ENCODE results near the gene CACNA2D1. TPM values are rescaled to one million over a fixed set of nuclear protein-coding genes. Genes with fewer than 3 reads are reported as not detected.

Gene CACNA2D1
- total RNA-seq, 1 experiment from 2014 or later: 0.27 TPM

DNA sequence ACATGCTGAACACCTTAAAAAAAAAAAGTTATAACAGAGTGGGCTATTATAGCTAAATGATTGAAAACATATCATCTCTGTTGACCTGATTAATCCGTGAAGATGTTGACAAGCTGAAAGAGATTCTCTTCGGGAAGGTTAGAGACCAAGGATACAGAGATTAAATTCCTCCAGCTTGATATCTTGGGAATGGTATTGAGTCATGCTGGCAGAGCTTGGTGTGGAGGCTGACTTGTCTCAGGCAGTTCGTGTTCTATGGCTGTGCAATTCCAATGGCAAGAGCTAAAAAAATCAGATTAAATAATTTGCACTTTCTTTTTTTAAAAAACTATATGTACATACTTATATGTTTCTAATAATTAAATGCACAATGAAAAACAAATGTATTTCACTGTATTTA is 24.9 kb upstream of the CACNA2D1 start:
- H4K20me1 ChIP-seq (ENCODE audit: insufficient read depth): no peaks in the 10 kb centered on the region
- no peaks in the 10 kb centered on the region for H3K27me3 ChIP-seq (ENCODE audit: insufficient read depth, low read length)
- H3K9me3 ChIP-seq (ENCODE audit: control insufficient read depth in 1 of 2, insufficient read depth in 1 of 2, low read depth in 1 of 2, low read length in 2 of 2): no peaks in the 10 kb centered on the region; a peak in 1 of 4 replicates
- H2AFZ ChIP-seq (ENCODE audit: low read depth, low read length, poor library complexity, severe bottlenecking): no peak overlapping the region
- H3K9me2 ChIP-seq (ENCODE audit: insufficient read depth): no peaks in the 10 kb centered on the region; the same call in 1 of the 2 replicates
- ATAC-seq (no peak), DNase-seq (ENCODE audit: low read depth, low spot score) (no peak)
- intact Hi-C loops (cut with micrococcal nuclease): no loop called here
- no peak overlapping the region for H3K9ac ChIP-seq (ENCODE audit: low read length)
- no peak overlapping the region for H3K4me3 ChIP-seq (replicated peaks in 1 of 2; ENCODE audit: low read depth in 1 of 2, low read length in 2 of 2)
- no peak overlapping the region for H3K4me2 ChIP-seq (ENCODE audit: low read length)
- no peaks in the 10 kb centered on the region for H3K4me1 ChIP-seq (ENCODE audit: control insufficient read depth in 1 of 2, insufficient read depth in 2 of 2, low read length in 2 of 2)
- H3K27ac ChIP-seq (ENCODE audit: low read depth, low read length): no peak overlapping the region
- TF ChIP-seq EZH2phosphoT487 (IDR thresholded peaks at IDR 0.05; ENCODE audit: borderline replicate concordance): no peak
- TF ChIP-seq ELF1 (IDR thresholded peaks at IDR 0.05; ENCODE audit: borderline replicate concordance, low read depth): no peak
- no peak for TF ChIP-seq CEBPB (IDR thresholded peaks at IDR 0.05; ENCODE audit: low read depth)
- TF ChIP-seq ATF3 (IDR thresholded peaks at IDR 0.05): no peak
- TF ChIP-seq, protein P1, sequence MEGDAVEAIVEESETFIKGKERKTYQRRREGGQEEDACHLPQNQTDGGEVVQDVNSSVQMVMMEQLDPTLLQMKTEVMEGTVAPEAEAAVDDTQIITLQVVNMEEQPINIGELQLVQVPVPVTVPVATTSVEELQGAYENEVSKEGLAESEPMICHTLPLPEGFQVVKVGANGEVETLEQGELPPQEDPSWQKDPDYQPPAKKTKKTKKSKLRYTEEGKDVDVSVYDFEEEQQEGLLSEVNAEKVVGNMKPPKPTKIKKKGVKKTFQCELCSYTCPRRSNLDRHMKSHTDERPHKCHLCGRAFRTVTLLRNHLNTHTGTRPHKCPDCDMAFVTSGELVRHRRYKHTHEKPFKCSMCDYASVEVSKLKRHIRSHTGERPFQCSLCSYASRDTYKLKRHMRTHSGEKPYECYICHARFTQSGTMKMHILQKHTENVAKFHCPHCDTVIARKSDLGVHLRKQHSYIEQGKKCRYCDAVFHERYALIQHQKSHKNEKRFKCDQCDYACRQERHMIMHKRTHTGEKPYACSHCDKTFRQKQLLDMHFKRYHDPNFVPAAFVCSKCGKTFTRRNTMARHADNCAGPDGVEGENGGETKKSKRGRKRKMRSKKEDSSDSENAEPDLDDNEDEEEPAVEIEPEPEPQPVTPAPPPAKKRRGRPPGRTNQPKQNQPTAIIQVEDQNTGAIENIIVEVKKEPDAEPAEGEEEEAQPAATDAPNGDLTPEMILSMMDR (IDR thresholded peaks at IDR 0.05 in 2 of 3, conservative IDR thresholded peaks at IDR 0.05 in 1 of 3; ENCODE audit: borderline replicate concordance in 1 of 3, insufficient read depth in 1 of 3, low read depth in 2 of 3, low read length in 2 of 3): no peak
- TF ChIP-seq TCF7L2 (IDR thresholded peaks at IDR 0.05; ENCODE audit: borderline replicate concordance, extremely low read depth, insufficient read depth, insufficient read length): no peak
- TF ChIP-seq POLR2A (IDR thresholded peaks at IDR 0.05; ENCODE audit: borderline replicate concordance, extremely low read depth, insufficient read depth, insufficient read length): no peak
- TF ChIP-seq EGR1 (IDR thresholded peaks at IDR 0.05; ENCODE audit: low read depth): no peak
- TF ChIP-seq RAD21 (IDR thresholded peaks at IDR 0.05; ENCODE audit: low read depth): no peak
- no peak for TF ChIP-seq CBX3 (IDR thresholded peaks at IDR 0.05; ENCODE audit: low read depth)
- TF ChIP-seq FOSL1 (IDR thresholded peaks at IDR 0.05; ENCODE audit: low read depth): no peak
- no peak for TF ChIP-seq SIN3A (IDR thresholded peaks at IDR 0.05; ENCODE audit: low read depth)
- TF ChIP-seq EZH2 (IDR thresholded peaks at IDR 0.05): no peak
- TF ChIP-seq ZFX (IDR thresholded peaks at IDR 0.05): no peak
- TF ChIP-seq POLR2AphosphoS5 (IDR thresholded peaks at IDR 0.05; ENCODE audit: low read depth, low read length): no peak
- TF ChIP-seq JUND (IDR thresholded peaks at IDR 0.05): no peak
- no peak for TF ChIP-seq ZNF274 (IDR thresholded peaks at IDR 0.05; ENCODE audit: low read depth, low read length)
- TF ChIP-seq SP1 (IDR thresholded peaks at IDR 0.05; ENCODE audit: low read depth): no peak
- no peak for TF ChIP-seq MAX (IDR thresholded peaks at IDR 0.05)
- no peaks in the 10 kb centered on the region for H3K79me2 ChIP-seq (ENCODE audit: insufficient read depth, low read length)
- ChIA-PET RAD21 (ENCODE audit: low non-redundant PET in 1 of 2, low total read pairs in 2 of 2, uncharacterized antibody in 2 of 2, unreplicated experiment in 2 of 2) (no interaction called here), CTCF (no interaction called here), POLR2A (no interaction called here)
- no peaks in the 10 kb centered on the region for H3K36me3 ChIP-seq (ENCODE audit: control insufficient read depth in 1 of 2, insufficient read depth in 2 of 2, low read length in 2 of 2)
- BruUV-seq (replicated peaks): no TSS peak

Data from HCT116 (cell line).